Fibroblast of skin of right biceps (primary cell): ENCODE data around the gene CCDC74B.
"Not testable (repeated sequence)": the region's sequence is repeated elsewhere in the genome, so short reads cannot be mapped to it uniquely, and the experiment has no call there.

Experiments used
- DNase-seq: peaks from one replicate; pipeline ENCODE4 v3.0.0-alpha.2; 2013

CCDC74B gene

DNA sequence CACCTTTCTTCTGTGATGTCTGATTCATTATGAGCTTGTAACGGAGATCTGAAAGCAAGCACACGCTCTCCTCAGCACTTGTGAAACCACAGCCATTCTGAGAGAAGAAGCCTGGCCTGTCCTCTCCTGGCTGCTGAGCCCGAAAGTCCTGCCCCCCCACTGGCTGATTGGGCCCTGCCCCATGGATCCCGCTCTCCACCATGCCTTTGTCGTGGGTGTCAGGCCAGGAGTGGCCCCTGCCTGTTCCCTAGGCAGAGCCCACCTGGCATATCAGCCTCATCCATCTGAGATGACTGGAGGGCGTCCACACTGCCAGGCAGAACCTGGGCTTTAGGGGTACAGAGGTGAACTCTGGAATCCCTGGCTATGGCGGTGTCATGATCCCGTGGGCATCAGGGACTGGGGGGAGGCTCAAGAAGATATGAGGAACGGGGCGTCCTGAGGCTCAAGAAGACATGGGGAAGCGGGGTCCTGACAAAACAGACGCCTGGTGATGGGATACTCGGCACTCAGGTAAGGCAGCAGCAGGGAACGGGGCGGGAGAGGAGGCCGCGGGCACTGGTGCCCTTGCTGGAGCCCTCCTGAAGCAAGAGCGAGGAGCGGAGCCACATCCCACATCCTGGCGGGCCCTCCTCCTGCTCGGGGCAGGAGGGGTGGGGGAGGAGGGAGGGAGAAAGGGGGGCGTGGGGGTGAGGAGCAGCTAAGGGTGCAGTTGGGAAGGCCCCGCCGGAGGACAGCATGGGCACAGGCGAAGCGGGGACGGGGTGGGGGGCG, 1.5 kb downstream of the CCDC74B start:
- peak; percentile 8 for DNase-seq

DNA sequence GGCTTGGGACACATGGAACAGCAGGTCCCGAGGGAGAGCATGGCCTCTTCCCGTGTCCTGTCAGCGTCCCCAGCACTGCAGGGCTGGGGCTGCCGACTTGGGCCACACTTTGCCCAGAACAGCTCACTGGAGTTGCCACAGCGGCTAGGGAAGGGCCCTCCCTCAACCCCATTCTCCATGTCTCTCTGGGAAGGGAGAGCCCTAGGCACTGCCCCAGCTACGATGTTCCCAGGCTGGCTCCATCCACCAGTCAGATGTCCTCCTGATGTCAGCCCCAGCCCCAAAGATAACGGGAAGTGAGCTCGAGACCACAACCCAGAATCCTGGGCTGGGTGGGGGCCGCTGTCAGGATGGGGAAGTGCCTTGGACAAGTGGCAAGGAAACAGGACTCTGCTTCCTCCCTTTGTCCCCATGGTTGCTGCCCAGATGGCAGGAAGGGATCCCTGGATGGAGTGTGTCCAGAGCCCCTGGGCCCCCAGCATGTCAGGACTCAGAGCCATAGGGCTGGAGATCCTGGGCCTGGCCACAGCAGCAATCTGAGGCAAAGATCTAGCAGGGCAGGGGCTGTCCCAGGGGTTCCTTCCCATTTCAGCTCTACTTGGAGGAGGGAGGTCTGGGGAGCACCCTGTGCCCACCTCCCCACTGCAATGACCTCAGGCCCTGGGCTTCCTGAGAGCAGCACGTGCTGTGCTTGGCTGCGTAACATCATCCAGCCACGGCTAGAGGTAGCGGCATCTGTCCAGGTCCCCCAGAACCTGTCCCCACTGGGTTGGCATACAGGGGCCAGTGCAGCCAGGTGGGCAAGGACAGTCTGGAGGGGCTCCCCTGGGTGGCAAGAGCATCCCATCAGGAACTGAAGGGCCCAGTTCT, 2.3 kb downstream of the CCDC74B start:
- DNase-seq: not testable (repeated sequence)

DNA sequence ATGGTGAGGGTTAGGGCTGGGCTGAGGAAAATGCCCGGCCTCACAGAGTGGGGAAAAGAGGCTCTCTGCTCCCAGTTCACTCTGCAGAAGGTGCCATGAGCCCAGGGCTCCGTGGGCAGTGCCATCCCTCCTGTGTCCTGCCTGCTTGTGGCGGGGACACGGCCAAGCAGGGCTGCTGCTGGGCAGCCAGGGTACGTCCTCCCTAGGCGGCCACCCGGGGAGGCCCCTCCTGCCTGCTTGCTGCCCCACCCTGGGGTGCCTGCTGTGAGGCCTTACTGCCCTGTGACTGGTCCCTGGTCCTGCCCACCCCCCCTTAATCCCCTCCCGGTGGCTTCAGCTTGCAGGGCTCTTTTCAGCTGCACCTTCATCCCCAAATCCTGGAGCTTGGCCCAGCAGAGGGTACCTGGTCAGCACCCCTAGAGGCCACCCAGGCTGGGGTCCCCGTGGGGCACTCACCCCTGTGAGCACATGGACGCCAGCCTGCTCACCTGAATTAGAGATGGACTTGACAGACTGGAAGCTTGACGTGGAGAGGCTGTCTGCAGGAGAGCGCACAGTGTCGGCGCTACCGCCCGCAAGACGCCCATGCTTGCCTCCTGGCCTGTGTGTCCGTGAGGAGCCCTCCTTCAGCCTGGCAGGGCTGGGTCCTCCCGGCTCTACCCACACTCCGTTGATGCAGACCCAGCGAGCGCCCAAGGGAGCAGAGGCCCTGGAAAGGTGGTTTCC, 3.1 kb downstream of the CCDC74B start:
- not testable (repeated sequence) for DNase-seq

DNA sequence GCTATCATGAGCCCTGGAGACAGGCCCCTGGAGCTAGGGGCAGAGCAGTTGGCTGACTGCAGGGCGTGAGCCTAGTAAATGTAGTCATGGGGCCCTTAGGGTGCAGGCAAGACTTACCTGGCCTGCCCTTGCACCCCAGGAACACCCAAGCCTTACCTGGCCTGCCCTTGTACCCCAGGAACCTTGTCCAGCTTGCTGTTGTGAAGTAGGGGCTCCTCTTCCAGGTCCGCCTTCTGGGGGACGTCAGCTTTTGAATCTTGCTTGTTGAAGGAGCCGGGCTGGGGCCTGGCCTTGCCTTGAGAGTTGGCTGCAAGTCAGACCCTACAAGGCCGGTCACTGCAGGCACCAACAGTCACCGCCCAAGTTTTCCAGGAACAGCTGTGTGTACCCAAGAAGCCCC, 3.9 kb downstream of the CCDC74B start:
- DNase-seq: not testable (repeated sequence)

DNA sequence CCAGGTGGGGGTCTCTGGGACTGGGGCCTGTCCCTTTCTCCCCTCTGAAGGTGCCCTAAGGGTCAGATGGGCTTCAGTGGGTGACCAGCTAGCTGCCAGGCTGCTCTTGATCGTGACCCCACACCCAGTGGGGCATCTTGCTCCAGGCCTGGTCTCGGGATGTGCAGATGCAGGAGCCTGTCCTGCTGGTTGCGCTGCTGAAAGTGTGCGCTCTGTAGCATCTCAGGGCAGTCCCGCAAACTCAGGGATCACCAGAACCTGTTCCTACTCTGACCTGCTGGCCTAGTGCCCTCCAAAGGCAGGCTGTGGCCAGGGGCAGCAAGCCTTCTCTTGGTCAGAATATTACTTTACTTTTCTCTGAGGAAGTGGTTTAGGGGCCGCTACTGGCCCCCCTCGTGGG, 4.4 kb downstream of the CCDC74B start:
- not testable (repeated sequence) for DNase-seq

DNA sequence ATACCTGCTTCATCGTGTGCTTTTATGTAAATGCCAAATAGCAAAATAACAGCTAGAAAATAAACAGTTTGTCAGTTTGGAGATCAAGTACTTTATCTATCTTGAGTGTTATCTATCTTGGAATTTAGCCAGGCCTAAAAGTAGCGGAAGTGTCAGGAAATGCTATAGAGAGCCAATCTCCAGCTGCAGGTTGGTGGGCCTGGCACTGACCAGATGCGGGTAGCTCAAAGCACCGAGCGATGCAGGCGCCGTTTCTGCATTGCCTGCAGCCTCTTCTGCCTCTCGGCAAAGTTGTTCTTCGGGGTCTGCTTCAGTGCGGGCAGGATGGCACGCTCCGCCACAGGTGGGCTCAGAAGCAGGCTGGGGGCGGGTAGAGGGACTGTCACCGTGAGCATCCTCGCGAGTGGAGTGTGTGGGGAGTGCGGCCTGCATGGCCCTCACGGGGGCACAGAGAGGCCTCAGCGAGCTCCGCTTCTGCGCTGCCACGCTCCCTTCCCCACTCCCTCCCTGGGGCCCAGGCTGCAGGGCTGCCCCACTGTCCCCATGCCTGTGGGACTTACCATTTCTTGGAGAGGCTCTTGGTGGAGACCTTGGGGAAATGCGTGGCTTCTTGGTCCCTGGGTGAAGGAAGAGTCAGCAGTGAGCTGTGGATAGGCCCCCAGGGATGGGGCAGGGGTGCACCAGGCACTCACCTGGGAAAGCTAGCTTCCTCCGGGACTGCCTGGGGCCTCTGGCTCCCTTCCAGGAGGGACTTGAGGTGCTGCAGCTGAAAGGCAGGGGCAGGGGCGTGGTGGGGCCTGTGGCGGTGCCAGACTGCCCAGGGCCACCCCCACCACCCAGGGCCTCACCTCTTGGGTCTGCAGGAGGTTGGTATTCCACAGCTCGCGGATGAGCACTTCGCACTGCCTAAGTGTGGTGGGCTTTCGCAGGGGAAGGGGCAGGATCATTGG, 5.3 kb downstream of the CCDC74B start:
- DNase-seq: not testable (repeated sequence)

DNA sequence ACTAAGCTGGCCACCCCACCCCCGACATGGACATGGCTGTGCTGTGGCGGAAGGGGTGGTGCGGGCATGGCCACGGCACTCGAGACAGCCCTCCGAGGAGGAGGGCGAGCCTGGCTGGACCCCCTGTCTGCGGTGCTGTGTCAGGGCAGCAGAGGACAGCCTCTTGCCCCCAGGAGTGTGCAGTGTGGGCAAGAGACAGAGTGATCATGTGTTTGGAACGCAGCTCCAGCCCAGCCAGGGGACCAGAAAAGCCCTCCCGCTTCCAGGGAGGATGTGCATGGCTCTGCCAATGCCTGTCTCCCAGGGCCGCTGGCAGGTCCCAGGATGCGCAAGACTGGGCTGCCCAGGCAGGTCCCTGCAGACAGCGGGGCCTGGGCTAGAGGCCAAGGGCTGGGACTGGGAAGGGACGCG, 6.1 kb downstream of the CCDC74B start:
- DNase-seq: not testable (repeated sequence)

DNA sequence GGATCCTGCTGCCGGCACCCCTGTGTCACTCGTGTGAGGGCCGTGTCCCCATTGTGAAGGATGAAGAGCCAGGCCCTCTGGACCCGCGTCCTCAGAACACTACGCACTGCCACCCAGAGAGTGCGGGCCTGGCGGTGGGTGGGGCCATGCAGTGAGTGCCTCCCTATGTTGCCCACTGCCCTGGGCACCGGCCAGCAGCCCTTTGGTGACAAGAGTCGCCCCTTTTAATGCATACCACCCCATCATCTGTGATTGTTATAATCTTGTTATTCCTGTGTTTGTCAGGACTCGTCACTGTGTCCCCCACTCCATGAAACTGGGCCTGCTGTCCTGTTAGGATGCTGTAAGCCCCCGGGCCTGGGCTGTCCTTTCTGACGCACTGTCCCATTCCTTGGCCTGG, 6.6 kb downstream of the CCDC74B start:
- DNase-seq: not testable (repeated sequence)

DNA sequence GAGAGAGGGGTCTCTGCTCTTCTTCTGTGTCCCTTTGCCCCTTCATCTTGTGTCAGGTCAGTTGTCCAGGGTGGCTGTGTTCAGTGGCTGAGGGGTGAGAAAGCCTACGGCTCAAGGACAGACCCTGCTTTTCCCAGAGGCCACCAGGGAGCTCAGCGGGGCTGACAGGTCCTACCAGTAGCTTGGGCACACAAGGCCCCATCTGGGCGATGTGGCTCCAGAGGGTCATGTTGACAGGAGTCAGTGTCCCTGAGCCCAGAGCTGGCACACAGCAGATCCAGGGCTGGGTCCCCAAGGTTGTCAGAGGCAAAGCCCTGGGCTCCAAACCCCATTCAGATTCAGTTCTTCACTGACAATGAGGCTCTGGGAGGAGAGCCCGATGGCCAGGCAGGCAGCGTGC, 7.8 kb downstream of the CCDC74B start:
- DNase-seq: not testable (repeated sequence)

DNA sequence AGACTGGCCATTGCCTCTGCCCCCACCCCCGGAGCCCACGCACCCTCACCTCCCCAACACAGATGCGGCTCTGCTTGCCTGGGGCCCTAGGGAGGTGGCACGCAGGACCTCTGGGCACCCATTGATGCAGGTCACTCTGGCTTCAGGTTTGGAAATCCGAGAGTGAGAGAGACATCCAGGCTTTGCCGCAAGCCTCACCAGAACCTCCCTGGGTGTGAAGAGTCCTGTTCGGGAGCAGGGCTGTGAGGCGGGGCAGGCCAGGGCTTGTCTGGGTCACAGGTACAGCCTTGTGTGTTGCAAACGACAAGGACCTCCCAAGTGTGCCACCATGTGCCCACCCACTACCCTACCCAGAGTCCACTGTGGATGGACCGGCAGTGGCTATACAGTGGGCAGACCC, 8.4 kb downstream of the CCDC74B start:
- DNase-seq: not testable (repeated sequence)

DNA sequence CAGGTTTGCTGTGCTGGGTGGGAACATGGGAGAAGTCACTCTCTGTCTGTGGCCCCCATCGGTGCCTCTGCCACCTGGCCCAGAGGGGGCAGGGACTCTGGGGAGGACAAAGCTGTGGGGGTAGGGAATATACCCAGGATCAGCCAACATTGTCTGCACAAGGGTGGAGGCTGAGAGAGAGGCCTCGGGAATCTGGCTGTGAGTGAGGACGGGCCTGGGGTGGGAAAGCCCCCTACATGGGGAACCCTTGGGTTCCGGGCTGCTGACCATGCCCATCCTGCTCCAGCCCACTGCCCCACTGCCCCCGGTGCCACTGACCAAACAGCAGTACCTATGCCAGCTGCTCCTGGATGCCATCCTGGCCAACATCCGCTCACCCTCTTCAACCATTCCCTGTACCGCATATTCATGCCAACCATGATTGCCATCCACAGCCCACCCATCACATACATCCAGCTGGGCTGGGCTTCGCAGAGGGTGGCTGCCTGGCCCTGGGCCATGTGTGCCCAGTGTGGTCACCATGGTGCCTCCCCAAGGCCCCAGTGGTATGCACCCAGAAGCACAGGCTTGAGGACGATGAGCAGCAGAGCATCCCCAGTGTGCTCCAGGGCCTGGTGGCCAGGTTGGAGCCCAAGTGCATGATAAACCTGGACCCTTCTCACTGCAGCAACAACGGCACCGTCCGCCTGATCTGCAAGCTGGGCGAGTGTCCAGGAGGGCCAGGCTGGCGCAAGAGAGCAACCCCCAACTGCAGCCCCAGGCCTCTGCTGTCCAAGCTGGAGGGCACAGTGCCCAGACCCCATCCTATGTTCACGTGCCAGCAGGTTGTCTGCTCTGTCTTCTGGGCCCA, 9.0 kb downstream of the CCDC74B start:
- no peak for DNase-seq

DNA sequence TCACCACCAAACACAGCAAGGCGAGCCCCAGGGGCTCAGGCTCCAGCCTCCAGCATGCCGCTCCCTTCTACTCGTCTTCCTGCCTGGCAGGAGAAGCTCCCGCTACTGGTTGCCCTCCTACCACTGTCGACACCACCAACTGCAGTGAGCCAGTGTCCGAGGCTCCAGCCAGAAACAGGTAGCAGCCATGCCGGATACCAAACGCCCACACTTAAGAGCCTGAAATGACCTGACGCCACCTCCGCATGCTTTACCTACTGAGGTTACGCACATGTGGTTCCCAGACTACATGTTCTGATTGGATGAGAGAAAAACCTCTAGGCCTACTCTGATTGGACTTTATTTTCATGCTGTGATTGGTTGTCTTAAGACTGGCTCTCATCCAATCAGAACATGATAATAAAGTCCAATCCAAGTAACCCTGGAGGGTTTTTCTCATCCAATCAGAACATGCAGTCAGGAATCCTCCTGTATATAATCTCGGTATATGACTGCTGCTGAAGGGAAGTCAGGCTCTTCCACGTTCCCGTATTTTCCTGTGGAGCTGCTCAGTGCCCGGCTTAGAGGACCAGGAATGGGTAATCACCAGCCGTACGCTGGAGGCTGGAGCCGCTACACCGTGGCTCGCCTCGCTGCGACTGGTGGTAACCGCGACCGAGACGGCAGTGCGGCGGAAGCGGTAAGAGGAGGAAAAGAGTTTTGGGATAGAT, 15.6 kb downstream of the CCDC74B start, which contains the start of gene POTEF:
TSS of gene POTEF (minus strand) at position 103 of the 710 bp plus-strand sequence. CDS start 8,707 bp downstream, outside the sequence.
- DNase-seq: not testable (repeated sequence)

DNA sequence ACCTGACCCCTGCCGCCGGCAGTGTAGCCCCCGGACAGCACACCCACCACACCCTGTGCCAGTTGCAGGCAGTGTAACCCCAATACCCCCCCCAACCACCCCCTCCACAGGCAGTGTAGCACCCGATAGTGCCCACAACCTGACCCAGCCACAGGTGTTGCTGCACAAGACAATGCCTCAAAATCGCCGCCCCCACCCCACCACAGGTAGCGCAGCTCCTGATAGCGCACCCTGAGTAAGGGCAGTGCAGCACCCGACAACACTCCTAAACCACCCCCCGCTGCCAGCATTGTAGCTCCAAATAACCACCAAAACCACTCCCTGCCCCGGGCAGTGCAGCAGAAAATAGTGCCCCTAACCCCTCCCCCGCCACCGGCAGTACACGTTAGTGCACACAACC, 16.4 kb downstream of the CCDC74B start:
- not testable (repeated sequence) for DNase-seq

DNA sequence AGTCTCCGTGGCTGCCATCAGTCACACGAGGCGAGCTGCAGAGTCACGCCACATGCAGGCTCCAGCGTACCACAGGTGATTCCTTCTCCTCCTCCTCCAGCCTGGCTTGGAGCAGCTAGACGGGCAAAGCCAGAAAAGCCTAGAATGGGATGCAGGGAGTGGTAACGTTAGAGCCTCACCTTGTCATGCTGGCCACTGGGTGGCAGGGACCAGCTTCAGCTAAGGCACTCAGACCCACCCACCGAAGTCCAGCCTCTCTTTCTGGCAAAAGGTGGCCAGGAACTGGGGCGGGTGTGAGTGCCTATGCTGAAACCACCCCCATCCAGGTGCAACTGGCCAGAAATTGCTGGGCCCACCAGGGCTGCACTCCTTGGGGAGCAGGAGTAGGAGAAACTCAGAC, 17.2 kb downstream of the CCDC74B start:
- not testable (repeated sequence) for DNase-seq

DNA sequence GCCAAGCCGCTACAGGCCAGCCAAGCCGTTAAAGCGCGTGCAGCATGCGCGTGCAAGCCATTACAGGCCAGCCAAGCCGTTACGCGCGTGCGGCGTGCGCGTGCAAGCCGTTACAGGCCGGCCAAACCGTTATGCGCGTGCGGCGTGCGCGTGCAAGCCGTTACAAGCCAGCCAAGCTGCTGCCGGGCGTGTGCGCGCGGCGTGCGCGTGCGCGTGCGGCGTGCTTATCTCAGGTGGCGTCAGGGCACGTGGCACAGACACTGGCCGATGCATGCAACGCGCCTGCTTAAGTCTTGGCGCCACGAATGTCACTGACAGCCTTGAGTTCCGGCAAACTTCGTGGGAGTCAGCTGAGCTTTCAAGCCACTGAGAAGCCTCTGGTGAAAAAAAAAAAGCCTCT, 24.0 kb downstream of the CCDC74B start:
- DNase-seq: not testable (repeated sequence)

DNA sequence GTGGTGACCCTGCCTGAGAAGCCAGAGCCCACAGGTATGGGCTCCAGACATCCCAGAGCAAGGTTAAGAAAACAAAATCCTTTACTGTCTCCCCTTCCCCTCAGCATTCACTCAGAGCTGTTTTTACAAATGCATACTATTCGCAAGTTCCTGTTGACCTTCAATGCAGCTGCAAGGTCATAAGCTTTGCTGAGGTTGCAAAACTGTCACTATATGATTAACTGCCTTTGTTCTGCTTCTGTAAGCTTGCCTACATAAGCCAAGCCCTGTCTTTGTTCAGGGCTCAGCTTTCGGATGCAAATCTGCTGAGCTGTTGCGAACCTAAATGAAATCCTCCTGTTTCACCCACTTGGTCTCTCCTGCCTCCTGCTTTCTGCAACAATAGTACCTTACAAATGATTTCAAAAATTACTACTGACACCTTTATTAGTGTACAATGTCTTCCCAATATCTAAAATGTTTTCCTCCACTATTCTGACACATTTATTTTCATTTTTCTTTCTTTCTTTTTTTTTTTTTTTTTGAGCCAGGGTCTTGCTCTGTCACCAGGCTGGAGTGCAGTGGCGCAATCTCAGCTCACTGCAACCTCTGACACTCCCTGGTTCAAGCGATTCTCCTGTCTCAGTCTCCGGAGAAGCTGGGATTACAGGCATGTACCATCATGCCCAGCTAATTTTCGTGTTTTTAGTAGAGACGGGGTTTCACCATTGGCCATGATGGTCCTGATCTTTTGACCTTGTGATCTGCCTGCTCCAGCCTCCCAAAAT, 42.1 kb downstream of the CCDC74B start:
- not testable (repeated sequence) for DNase-seq
